NCI-H345 (cell line): ENCODE results near the gene EXT2.
A peak's percentile ranks its signal among the peaks of the same experiment; 100 is the strongest.

Experiments
- DNase-seq: peaks from one replicate; lab custom pipeline; 2025; lab: John Stamatoyannopoulos, UW

Gene EXT2

DNA sequence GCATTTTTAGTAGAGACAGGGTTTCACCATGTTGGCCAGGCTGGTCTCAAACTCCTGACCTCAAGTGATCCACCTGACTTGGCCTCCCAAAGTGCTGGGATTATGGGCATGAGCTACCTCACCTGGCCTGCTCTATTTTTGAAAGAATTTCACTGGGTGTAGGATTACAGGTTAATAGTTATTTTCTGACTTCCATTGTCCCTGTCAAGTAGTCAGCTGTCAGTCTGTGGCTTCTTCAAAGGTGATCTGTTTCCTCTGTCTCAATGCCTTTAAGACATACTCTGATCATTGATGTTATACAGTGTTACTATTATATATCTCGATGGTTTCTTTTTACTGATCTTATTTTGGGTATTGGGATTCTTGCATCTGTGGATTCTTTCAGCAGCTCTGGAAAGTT lies 10.1 kb upstream of the EXT2 start:
- no peak for DNase-seq

GRCh38 chr11:44088377-44088776 lies 7.1 kb upstream of the EXT2 start:
- DNase-seq = no peak

- no peak for DNase-seq
Observed at GRCh38 chr11:44088871-44089270, 6.6 kb upstream of the EXT2 start.

DNA sequence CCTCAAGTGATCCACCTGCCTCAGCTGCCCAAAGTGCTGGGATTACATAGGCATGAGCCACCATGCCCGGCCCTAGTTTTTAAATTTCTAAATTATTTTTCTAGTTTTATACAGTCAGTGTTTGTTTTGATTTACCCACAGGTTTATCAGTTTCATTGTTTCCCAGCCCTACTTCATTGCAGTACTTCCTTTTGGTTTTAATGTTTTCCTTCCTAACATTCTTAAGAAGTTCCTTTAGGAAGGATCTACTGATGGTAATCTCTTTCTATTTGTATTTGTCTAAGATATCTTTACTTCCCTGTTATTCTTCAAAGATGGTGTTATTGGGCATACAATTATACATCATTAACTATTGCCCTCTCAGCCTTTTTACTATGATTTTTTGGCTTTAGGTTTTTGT lies 4.9 kb upstream of the EXT2 start:
- no peak for DNase-seq

DNA sequence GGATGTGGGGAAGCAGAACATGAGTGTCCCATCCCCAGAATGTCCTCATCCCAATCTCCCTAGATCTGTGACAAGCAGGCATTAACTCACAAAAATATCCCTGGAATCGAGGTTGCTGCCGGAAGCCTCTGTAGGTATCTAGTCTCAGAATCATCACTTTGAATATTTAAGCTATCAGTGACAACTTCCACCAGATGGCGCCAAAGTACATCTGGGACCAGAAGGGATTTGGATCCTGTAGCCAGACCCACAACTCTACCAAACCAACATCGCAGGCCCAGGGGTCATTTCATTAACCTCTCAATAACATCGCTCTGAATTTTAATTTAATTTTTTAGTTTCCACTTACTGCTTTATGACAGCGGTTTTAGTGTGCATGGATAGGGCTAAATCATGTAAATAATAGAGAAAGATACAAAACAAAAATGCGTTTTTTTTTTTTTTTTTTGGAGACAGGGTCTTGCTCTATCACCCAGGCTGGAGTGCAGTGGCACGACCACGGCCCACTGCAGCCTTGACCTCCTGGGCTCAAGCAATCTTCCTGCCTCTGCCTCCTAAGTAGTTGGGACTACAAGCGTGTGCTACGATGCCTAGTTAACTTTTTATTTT lies 1.1 kb upstream of the EXT2 start:
- peak; percentile 88 for DNase-seq

DNA sequence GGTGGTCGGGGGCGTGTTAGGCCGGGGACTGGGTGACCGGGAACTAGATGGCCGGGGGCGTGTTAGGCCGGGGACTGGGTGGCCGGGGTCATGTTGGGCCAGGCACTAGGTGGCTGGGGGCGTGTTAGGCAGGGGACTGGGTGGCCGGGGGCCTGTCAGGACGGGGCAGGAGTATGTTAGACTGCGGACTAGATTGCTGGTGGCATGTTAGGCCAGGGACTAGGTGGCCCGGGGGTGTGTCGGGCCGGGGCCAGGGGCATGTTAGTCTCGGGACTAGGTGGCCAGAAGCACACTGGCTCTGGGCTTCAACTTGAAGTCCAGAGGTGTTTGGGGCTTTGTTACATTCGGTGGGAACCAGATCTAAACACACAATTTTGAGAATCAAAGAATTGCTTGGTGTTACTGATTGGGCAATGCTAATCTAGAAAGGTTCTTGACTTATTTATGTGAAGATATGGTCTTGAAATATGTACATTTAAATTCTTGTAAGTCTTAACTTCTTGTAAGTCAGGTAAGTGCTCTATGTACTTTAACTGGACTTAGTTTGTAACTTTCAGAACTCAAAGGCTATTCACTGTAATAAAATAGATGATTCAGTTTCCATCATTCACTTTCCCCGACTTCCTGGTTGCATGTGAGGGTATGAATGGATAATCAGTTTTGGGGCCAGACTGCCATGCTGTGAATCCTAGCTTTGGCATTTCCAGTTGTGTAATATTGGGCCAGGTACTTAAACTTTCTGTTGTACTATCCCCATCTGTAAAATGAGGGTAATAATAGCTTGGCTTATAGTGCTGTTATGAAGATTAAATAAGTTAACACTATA lies 1.1 kb downstream of the EXT2 start:
- no peak for DNase-seq

GRCh38 chr11:44097821-44098220 lies 2.3 kb downstream of the EXT2 start:
- no peak for DNase-seq

DNA sequence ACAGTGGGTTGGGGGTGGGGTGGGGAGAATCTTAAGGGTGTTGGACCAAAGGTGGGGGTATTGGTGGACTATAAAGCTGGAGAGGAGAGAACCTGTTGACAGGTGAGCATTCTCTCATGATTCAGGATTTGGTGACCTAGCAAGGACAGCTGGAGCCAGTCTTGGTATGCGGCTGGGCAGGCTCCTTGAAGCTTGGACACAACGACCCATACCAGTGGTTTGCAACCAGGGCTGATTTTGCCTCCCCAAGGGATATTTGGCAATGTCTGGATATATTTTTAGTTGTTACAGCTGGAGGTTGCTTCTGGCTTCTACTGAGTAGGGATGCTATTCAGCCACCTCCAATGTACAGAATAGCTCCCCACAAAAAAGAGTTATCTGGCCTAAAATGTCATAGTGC lies 5.6 kb downstream of the EXT2 start:
- no peak for DNase-seq

GRCh38 chr11:44104481-44105294 lies 9.2 kb downstream of the EXT2 start:
- no peak for DNase-seq

- DNase-seq = no peak
Observed at GRCh38 chr11:44108260-44108659, 12.8 kb downstream of the EXT2 start.

GRCh38 chr11:44110231-44110679 lies 14.8 kb downstream of the EXT2 start:
- peak; percentile 35 for DNase-seq

- peak; percentile 15 for DNase-seq
Observed at GRCh38 chr11:44112091-44112821, 16.8 kb downstream of the EXT2 start.

DNA sequence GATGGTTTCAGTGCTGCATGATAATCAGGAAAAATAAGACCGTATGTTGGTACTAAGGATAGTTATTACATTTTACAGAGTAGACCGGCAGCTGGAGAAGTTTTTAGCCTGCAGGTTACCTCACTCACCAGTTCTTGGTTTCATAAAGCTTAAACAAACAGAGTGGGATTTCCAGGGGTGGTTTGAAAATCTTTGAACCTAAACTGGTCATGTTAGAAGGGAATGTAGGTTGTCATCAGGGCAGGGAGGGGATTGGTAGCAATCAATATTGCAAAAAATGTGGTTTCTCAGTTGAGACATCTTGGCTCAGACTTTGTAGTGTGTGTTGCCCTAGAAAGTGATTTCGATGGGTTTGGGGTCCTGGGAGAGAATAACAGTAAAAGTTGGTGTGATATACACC lies 17.5 kb downstream of the EXT2 start:
- DNase-seq = no peak

GRCh38 chr11:44113572-44113971 lies 18.1 kb downstream of the EXT2 start:
- no peak for DNase-seq

DNA sequence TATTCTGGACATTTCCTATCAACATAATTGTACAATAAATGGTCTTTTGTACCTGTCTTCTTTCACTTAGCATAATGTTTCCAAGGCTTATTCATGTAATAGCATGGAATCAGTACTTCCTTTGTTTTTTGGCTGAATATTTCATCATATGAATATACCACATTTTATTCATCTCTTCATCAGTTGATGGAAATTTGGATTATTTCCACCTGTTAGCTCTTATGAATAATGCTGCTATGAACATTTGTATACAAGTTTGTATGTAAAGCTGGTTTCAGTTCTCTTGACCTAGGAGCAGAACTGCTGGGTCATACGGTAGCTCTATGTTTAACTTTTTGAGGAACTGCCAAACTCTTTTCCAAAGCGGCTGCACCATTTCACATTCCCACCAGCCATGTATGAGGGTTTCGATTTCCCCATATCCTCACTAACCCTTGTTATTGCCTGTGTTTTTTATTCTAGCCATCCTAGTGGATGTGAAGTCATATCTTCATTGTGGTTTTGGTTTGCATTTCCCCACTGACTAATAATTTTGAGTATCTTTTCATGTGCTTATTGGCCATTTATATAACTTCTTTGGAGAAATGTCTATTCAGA lies 20.9 kb downstream of the EXT2 start:
- no peak for DNase-seq

GRCh38 chr11:44120169-44120568 lies 24.7 kb downstream of the EXT2 start:
- no peak for DNase-seq

DNA sequence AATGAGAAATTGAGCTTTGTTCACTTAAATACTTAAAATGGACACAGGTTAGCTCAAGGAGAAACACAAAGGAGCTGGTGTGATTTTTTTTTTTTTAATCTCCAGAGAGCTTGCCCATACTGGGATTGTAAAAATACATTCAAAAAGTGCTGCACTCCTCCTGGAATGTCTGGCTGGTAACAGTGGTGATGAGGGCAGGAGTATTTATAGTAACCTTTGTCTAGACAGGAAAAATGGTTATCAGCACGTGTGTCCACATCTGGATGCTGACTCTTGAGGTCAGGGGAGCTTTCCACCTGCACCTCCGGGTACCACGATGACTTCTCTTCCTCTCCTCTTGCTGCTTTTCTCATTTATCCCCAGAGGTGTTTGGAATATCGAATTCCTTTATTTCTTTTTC lies 30.1 kb downstream of the EXT2 start:
- DNase-seq = no peak

- DNase-seq = no peak
Observed at GRCh38 chr11:44126304-44126703, 30.8 kb downstream of the EXT2 start.

- DNase-seq = no peak
Observed at GRCh38 chr11:44127130-44127529, 31.7 kb downstream of the EXT2 start.

DNA sequence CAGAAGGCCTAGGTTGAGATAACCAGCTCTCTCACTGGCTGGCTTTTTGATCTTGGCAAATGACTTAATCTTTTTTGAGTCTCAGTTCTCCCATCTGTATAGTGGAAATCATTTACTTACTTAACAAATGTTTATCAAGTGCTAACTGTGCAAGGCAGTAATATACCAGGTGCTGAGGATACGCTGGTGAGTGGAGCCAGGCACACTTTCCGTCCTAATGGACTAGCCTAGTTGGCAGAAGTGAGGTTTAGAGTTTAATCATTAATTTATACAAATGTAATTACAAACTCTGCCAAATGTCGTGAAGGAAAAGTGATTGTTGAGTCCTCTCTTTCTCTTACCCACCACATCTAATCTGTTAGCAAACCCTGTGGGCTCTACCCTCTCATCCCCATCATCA lies 33.3 kb downstream of the EXT2 start:
- DNase-seq = no peak

DNA sequence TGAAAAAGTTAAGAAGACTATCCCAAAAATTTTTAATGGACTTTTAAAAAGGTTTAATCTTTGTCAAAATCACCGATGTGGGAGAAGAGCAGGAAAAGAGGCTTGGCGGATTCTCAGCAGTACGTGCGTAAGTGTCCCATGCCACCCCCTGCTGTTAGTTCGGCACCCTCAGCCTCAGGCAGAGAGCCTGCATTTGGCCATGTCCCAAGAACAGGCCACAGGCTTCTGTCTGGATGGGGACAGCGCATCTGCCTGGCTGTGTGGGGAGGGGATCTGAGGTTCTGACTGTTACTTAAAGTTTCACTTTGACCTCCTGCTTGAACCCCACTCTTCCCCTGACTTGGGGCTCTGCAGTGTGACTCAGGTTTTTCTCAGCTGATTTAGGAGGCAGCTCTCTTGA lies 35.3 kb downstream of the EXT2 start:
- DNase-seq = no peak
